Midbrain (tissue), 1 donor: ENCODE data around the gene PHF19.

ENCODE experiments used
- DNase-seq: peaks from one replicate; lab custom pipeline; 2025; lab: John Stamatoyannopoulos, UW

The PHF19 gene

DNA sequence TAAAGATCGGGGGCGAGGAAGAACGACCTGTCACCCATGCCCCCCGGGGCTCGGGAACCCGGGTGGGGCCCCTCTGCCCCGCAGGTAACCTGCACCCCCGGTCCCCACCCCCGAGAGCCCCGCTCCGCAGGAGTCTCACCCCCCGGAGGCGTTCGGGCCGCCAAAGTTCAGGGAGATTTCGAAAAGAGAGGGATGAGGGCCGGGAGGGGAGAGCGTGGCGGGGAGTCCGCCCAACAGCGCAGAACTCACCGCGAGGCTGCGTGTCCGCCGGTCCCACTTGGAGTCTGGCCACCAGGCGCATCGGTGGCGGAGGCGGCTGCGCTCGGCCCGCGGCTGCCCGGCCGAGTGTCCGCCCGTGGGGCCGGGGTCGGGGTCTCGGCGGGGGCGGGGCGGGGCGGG, at the start of gene PHF19:
Gene PHF19 (minus strand): TSS at position 347 of the 399 bp plus-strand sequence. CDS start 2,447 bp downstream, outside the sequence.
- DNase-seq, result no peak

DNA sequence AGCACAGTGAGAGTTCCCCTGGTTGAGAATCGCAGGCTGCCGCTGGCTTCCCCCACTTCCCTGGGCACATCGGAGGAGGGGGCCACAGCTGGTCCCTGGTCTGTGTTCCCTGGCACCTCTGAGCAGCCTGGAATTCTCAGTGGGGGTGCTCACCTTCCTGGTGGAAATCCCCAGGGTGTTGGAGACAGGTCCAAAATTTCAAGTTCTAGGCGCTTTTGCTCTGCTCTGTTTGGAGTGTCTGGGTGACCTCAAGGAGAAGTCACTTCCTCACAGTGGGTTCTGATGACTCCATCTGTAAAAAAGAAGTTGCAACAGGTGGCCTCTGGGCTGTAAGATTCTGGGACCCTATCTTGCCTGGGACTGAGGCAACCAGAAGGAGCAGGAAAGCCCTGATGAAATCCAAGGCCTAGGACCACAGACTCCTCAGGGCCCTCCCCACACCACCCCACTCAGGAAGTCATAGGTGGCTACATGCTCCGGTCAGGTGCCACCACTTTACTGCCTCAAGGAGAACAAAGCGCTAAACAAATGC, 49.5 kb upstream of the PHF19 start, which contains the start of gene TRAF1:
Gene TRAF1 (minus strand): TSS at position 400 of the 532 bp plus-strand sequence. CDS start 721 bp downstream, outside the sequence.
- DNase-seq, result no peak

DNA sequence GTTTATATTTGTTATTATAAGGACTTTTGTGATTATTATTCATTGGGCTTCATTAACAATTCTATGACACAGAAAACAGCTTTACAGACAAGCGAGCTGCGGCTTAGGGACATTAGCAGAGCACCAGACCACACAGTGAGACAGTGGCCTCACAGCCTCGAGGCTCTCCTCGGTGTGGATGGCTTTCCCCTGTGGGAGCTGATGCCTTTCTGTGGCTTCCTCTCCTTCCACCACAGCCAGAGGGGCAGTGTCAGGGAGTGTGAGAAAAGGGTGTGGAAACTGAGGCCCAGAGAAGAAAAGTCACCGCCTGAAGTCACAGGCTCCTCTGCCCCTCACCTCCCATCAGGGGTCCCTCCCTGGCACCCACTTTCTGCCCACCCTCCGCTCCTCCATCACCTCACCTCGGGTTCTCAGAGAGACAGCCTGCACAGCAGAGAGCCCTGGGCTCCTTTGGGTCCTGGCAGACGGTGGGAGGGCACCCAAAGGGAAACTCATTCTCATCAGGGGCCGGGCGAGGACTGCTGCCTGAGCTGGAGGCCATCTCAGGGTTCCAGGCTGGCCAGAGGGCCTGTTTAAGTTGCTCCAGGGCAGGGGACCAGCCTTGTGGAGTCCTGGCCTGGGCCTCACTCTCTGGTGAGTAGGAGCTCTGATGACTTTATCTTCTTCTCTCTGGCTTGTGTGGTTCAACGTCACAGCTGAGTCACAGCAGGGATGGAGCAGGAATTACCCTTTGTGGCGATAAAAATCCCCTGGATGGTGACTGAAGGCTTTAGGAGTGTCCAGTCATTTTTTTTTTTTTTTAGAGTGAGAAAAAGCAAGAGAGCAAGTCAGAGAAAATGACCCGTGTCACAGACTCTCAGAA, 48.8 kb upstream of the PHF19 start:
- DNase-seq, result no peak

DNA sequence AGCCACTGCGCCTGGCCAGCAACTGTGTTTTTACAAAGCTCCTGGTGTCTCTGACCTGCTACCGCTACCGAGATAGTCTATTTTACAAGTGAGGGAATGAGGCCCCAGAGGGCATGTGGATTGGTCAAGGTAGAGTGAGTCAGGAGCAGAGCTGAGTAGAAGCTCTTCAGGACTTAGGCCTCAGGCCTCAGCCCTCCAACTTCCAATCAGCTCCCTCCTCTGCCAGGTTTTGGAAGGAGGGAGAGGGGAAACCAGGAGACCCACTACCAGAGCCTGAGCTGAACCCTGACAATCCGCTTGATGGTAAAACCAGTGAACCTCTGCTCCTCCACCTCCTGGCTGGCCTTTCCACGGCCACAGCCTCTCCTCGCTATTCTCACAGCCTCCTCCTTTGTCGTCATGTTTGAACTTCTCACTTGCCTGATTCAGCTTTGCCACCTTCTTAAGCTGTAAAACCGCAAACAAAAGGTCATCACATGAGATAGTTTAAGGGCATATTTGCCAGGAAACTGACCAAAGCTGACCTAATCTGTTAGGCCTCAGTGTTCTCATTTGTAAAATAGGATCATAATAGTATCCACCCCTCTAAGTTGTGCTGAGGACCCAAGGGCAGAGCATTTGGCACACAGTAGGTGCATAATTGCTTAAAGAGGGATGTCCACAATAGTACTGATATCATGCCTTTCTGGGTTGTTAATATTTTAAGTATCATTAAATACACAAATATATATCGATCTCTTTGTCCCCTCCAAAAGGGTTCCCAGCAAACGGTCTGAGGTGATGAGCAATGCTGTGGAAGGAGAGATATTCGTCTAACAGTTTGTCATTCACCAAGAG, 47.9 kb upstream of the PHF19 start:
- DNase-seq, result no peak

DNA sequence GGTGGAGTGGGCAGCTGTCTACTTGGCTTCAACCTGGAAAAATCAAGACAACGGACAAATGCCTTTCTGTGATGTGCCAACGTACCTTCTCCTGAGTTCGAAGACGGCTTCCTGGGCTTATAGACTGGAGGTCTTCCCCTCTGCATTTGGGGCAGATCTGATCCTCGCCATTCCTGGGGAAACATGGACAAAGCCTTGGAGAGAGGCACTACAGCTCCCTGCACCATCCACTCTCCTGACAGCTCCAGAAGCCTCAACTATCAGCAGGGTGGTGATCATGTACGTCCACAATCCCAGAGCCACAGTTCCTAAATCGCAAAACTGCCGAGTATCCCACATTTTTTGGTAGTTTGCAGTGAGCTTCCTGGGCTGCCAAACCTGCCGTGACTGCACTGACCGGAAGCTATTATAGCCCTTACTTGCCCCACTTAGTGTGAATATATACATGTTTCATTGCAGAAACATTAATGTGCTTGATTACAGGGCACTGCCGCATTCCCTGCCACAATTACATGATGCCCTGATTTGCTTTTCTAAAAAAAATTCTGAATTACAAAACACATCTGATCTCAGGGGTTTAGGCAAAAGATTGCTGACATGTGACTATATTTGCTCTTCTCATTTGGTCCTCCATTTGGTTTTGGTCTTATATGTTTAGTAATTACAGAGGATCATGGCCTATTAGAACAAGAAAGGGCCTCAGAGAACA, 46.8 kb upstream of the PHF19 start:
- DNase-seq, result no peak

DNA sequence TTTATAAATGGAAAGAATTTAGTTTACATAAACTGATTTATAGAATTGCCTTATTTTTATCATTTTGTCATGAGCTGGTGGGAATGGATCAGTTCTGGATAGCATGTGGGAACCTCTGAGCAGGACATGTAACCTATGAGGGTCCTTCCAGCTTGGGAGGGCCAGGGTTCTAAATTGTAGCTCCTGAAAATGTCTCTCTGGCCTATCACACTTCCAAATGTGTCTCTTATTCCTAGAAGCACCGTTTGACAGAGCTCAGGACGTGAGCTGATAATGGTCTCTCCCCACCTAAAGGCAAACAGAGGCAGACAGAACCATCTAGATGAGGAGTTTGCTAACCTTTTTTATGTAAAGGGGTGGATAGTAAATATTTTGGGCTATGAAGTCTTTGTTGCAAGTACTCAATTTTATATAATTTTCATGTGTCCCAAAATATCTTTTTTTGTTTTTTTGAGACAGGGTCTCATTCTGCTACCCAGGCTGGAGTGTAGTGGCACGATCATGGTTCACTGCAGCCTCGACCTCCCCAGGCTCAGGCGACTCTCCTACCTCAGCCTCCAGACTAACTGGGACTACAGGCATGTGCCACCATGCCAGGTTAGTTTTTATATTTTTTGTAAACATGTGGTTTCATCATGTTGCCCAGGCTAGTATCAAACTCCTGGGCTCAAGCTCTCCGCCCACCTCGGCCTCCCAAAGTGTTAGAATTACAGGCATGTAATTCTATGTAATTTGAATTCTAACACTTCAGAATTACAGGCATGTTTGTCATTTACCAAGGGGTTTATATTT, 45.6 kb upstream of the PHF19 start:
- DNase-seq, result no peak

DNA sequence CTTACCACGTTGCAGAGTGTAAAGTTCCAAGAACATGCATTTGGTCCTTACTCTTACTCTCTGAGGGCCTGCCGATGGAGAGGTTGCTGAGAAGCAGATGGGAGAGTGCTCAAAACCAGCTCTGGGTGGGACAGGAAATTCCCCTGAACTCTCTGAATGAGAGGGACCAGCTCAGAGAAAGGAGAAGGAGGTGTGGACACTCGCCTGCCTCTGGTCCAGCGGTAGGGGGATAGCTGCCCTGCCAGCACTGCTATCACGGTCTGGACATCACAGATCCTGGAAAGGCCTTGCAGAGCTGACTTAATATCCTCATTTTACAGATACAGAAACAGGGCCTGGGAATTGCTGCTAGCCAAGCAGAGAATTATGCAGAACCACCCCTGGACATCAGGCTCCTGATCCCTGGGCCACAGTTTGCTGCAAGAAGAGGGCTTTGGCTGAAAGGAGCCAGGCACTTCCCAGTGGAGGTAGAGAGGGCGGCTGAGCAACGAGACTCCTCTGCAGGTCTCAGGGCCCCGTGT, 44.7 kb upstream of the PHF19 start:
- DNase-seq, result no peak

DNA sequence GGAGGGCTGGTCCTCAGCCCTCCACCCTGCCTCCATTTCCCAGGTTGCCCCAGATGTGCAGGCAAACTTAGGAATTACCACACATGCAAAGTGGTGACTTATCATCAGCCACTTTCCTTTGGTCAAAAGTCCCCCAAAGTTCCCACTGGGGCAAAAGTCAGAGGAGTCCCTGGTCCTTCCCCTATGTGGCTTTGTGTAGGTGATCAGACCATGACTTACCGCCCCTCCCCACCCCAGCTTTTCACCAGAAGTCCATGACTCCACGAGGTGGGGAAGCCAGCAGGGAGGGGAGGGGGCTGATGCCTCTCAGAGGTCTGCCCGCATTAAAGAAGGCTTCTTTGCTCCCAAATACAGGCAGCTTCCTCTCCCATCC, 43.8 kb upstream of the PHF19 start:
- DNase-seq, result no peak

DNA sequence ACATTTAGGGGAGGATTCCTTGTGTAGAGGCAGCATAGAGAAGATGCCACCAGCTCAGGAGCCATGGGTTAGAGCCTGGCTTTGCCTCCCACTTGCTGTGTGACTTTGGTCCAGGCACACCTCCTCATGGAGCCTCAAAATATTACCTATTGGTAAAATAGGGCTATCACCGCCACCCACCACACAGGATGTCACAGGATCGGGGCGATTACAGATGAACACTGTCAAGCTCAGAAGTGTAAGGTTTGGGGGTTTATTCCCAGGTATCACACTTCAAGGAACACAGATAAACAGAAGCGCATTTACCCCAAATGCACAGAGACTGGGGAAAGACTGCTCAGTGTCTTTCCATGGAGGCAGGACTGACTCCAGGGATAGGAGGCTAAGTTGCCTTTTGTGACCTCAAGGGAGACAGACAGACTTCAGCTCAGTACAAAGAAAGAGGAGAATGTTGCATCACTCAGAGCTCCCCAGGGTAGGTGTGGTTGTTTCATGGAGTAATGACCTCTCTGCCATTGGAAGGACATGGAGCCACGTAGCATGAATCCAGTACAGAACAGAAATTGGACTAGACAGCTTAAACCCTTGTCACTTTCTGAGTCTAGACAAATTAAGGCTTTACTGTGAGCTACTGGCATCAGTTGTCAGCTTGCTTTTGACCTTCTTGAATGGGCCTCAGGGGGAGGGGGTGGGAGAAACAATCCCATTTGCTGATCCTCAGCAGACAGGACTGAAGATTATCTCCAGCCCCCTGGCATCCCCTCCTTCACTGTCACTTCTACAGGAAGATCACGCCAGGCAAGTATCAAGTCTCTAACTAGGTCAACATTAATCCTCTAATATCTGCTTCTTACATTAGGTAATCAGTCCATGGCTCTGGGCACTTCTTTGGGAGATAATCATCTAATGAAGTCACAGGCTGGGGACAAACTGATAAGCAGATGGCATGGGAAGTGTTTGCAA, 43.1 kb upstream of the PHF19 start:
- no peak for DNase-seq

DNA sequence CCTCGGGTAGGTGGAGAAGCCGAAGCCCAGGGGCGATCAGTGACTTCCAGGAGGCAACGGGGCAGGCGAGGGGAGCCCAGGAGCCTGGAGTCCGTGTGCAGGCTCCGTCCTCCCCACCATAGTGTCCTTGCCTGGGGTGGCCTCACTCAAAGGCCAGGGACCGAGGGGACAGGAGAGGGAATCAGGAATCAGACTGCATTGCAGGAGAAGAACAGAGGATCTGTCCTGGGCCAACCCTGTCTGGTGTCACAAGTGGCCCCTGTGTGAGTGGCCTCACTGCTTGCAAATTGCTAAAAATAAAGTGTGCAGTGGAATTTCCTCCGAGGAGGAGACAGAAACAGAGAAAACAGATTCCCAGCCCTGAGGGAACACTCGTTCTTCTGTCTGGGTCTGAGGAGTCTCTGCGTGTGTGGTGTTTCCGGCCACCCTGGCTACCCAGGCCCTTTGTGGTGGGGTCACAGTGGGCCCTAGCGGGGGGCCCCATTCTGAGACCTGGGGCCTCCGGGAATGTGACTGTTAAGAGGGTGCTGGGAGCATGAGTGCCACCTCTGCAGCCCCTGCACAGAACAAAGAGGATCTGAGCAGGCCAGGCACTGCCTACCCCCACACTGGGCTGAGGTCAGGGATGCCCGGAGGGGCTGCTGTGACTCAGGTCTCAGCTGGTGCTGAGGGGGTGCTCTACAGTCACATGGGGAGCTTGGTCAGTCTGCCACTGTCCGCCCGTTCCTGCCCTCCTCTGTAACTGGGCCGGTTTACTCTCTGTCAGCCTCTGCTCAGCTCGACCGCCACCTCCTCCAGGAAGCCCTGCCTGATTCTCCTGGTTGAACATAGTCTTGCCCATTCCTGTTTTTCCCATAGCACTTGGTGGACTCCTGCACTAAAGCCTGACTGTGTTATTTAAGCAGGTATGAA, 42.2 kb upstream of the PHF19 start:
- no peak for DNase-seq

DNA sequence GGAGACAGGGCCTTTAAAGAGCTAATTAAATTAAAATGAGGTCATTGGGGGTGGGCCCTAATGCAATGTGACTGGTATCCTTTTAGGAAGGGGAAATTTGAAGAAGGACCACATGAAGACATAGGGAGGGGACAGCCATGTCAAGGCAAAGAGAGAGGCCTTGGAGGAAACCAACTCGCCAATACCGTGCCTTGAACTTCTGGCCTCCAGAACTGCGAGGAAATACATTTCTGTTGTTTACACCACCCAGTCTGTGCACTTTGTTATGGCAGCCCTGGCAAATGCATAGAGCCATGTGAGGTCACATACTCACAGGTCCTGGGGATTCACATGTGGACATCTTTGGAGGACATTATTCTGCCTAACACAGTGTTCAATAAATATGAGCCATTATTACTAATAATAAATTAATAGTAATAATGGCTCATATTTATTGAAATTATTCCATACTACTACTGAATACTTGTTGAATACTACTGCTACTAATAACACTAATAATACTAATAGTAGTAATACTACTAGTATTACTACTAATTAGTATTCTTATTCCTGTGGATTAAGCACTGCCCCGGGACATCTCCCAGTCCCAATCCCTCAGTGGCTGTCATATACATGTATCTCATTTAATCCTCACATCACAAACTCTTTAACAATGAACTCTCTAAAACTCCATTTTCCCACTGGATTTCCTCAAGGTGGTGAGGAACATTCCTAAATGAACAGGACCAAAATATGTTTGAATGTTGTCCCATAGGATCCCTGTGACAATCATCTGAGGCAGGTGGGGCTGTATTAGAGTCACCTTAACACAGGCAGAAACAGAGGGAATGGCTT, 41.2 kb upstream of the PHF19 start:
- no peak for DNase-seq

DNA sequence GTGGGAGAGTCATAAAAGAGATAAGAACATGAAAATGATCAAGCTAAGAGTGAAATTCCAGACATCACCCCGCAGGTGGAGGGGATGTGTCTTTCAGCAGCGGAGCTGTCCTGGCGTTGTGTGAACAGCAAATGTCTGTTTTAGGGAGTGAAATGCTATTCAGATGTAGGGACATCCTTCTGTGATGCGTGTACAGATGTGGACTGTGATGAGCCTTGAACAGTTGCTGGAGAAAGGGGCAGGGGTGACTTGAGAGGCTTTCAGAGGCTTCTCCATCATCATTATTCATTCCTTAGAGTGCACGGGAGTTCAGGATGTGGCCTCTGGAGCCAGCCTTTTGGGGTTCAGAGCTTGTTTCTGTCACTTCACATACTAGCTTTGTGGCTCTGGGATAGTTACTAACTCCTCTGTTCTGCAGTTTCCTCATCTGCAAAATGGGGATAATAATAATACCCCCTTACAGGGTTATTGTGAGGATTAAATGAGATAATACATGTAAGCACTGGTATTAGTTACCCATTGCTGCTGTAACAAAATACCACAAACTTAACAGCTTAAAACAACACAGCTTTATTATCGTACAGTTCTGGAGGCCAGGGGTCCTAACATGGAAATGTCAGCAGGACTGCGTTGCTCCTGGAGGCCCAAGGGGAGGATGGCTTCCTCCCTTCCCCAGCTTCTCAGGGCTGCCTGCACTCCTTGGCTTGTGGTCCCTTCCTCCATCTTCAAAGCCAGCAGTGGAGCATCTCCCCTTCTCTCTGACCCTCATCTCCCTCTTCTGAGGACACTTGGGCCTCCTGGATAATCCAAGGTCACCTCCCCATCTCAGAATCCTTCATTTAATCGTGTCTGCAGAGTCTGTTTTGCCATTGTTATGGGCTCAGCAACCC, 40.2 kb upstream of the PHF19 start:
- no peak for DNase-seq

DNA sequence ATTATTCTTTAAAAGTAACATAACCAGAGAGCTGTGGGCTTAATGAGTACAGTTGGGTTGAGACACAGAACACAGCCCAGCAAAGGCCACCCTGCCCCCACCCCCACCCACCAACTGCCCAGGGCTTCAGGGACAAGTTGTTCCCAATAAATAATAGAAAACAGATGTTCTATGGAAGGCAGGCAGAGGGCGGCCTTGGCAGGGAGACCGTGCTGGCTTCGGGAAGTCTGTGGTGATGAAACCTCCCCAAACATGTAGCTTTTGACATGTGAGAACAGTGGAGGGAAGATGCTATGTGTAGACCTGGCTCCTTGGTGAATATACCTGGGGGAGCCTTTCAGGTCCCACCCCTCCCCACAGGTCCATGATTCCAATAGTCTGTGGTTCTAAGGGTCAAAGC, 39.6 kb upstream of the PHF19 start:
- DNase-seq, result peak; percentile 75

DNA sequence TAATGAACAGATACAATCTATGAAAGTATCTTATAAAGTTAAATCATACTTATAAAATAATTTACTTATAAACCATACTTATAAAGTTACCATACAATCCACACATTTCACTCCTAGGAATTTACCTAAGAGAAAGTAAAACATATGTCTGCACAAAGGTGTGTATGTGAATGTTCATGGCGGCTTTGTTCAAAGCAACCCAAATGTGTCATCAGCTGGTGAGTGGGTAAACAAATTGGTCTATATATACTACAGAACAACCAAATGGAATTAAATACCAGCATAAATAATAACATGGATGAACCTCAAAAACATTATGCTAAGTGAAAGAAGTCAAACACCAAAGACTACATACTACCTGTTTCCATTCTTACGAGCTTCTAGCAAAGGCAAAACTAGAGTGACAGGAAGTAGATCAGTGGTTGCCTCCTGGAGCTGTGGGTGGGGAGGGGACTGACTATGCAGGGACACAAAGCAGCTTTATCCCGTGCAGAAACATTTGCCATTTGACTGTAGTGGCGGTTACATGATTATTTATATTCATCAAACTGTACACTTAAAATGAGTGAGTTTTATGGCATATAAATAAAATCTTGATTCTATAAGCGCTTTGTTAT, 39.0 kb upstream of the PHF19 start:
- peak; percentile 40 for DNase-seq

DNA sequence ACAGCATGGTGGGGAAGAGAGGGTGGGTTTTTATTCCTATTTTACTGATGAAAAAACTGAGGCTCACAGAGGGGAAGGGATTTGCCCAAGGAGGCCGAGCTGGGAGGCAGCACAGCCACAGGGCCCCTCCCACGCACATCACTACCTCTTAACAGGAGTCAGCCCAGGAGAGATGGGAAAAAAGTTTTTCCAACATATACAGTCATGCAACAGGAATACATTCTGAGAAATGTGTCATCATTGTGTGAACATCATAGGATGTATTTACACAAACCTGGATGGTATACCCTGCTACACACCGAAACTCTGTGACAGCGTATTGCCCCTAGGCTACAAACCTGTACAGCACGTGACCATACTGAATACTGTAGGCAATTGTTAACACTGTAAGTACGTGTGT, 38.0 kb upstream of the PHF19 start:
- no peak for DNase-seq

DNA sequence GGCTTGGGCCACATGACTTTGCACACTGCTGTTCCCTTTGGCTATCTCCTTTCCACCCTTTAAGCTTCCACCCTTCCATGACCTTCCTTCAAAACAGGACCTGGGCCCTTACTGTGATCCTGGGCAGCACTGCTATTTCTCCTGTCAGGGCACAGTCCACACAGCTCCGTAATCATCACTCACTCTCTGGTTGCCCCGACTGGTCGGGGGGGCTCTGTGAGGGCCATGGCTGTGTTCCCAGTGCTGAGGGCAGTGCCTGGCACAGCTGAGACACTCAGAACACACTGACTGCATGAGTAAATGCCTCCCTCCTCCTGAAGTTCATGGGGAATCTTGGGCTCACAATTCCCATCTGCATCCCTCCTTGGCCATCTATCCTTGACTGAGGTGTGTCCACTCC, 37.4 kb upstream of the PHF19 start:
- DNase-seq, result peak; percentile 81
